Adipocyte (in vitro differentiated cells): Measurements from ENCODE around the gene TMED9.

Experiments used
- DNase-seq: peaks from one replicate; pipeline ENCODE4 v3.0.0-alpha.2; 2015; ENCODE audit warnings: low read depth
- H3K27me3 ChIP-seq: replicated peaks from 2 replicates; pipeline ENCODE4 v1.7.0; 2013; ENCODE audit warnings: mild to moderate bottlenecking, low read length, moderate library complexity; ENCODE audit not compliant: control insufficient read depth, insufficient read depth
- H3K36me3 ChIP-seq: 2 replicates; pipeline ENCODE4 v1.7.0; 2013; ENCODE audit warnings: low read length, mild to moderate bottlenecking, moderate library complexity; ENCODE audit not compliant: control insufficient read depth, insufficient read depth, severe bottlenecking
- H3K4me1 ChIP-seq: 2 replicates; pipeline ENCODE4 v1.7.0; 2013; ENCODE audit warnings: mild to moderate bottlenecking, low read length, moderate library complexity; ENCODE audit not compliant: control insufficient read depth, insufficient read depth
- H3K4me3 ChIP-seq: 2 replicates; pipeline ENCODE4 v1.7.0; 2013; ENCODE audit warnings: mild to moderate bottlenecking, low read length, moderate library complexity
- H3K9ac ChIP-seq: 2 replicates; pipeline ENCODE4 v1.7.0; 2013; ENCODE audit warnings: mild to moderate bottlenecking, low read length, moderate library complexity
- H3K9me3 ChIP-seq: 2 replicates; pipeline ENCODE4 v1.7.0; 2013; ENCODE audit warnings: mild to moderate bottlenecking, low read length, moderate library complexity; ENCODE audit not compliant: control insufficient read depth

TMED9 gene

GRCh38 chr5:177590406-177590805 lies 1.6 kb upstream of the TMED9 start:
- no peak overlapping the region for H3K9ac ChIP-seq
- H3K4me3 ChIP-seq: no peak overlapping the region
- H3K9me3 ChIP-seq: no peaks in the 10 kb centered on the region
- DNase-seq: no peak
- peaks cover 14% of the 10 kb centered on the region for H3K4me1 ChIP-seq
- peaks cover 30% of the 10 kb centered on the region for H3K27me3 ChIP-seq
- peaks cover 22% of the 10 kb centered on the region for H3K36me3 ChIP-seq

GRCh38 chr5:177591690-177592009 lies 353 bp upstream of the TMED9 start:
- Histone ChIP-seq H3K4me3 (peak overlapping the region; percentile 97), H3K4me1 (peaks cover 14% of the 10 kb centered on the region), H3K9me3 (no peaks in the 10 kb centered on the region), H3K36me3 (peaks cover 35% of the 10 kb centered on the region), H3K9ac (peak overlapping the region; percentile 96), H3K27me3 (peaks cover 26% of the 10 kb centered on the region)
- no peak for DNase-seq

GRCh38 chr5:177592905-177593304 lies 902 bp downstream of the TMED9 start:
- peaks cover 24% of the 10 kb centered on the region for H3K27me3 ChIP-seq
- H3K9ac ChIP-seq: peak overlapping the region; percentile 96
- peak overlapping the region; percentile 97 for H3K4me3 ChIP-seq
- H3K4me1 ChIP-seq: peaks cover 14% of the 10 kb centered on the region
- H3K9me3 ChIP-seq: no peaks in the 10 kb centered on the region
- DNase-seq: no peak
- H3K36me3 ChIP-seq: peaks cover 37% of the 10 kb centered on the region

- DNase-seq: no peak
- peak overlapping the region; percentile 96 for H3K9ac ChIP-seq
Observed at GRCh38 chr5:177593511-177593910, 1.5 kb downstream of the TMED9 start.

GRCh38 chr5:177594071-177594470 lies 2.1 kb downstream of the TMED9 start:
- Histone ChIP-seq H3K9me3 (no peaks in the 10 kb centered on the region), H3K4me3 (peak overlapping the region; percentile 97), H3K4me1 (peaks cover 14% of the 10 kb centered on the region), H3K36me3 (peaks cover 37% of the 10 kb centered on the region), H3K27me3 (peaks cover 15% of the 10 kb centered on the region), H3K9ac (peak overlapping the region; percentile 96)
- DNase-seq: no peak

More at GRCh38 chr5:177593511-177593910, 1.5 kb downstream of the TMED9 start:
- no peaks in the 10 kb centered on the region for H3K9me3 ChIP-seq
- peak overlapping the region; percentile 97 for H3K4me3 ChIP-seq
- peaks cover 18% of the 10 kb centered on the region for H3K27me3 ChIP-seq
- peaks cover 37% of the 10 kb centered on the region for H3K36me3 ChIP-seq
- peaks cover 14% of the 10 kb centered on the region for H3K4me1 ChIP-seq

GRCh38 chr5:177595026-177595585 lies 3.1 kb downstream of the TMED9 start:
- Histone ChIP-seq H3K36me3 (peaks cover 37% of the 10 kb centered on the region), H3K4me1 (peaks cover 14% of the 10 kb centered on the region), H3K9ac (no peak overlapping the region), H3K27me3 (peaks cover 7% of the 10 kb centered on the region), H3K4me3 (no peak overlapping the region), H3K9me3 (no peaks in the 10 kb centered on the region)
- no peak for DNase-seq

GRCh38 chr5:177595991-177596774 lies 4.2 kb downstream of the TMED9 start:
- Histone ChIP-seq H3K27me3 (no peaks in the 10 kb centered on the region), H3K9ac (no peak overlapping the region), H3K9me3 (no peaks in the 10 kb centered on the region), H3K4me1 (peaks cover 20% of the 10 kb centered on the region), H3K4me3 (no peak overlapping the region), H3K36me3 (peaks cover 37% of the 10 kb centered on the region)
- DNase-seq: no peak

GRCh38 chr5:177596775-177597238 lies 4.8 kb downstream of the TMED9 start:
- DNase-seq: no peak
- Histone ChIP-seq H3K4me3 (no peak overlapping the region), H3K27me3 (no peaks in the 10 kb centered on the region), H3K36me3 (peaks cover 37% of the 10 kb centered on the region), H3K9ac (no peak overlapping the region), H3K4me1 (peaks cover 22% of the 10 kb centered on the region), H3K9me3 (no peaks in the 10 kb centered on the region)

GRCh38 chr5:177598477-177598876 lies 6.5 kb downstream of the TMED9 start:
- H3K4me1 ChIP-seq: peaks cover 26% of the 10 kb centered on the region
- no peak overlapping the region for H3K4me3 ChIP-seq
- H3K36me3 ChIP-seq: peaks cover 34% of the 10 kb centered on the region
- no peaks in the 10 kb centered on the region for H3K27me3 ChIP-seq
- H3K9ac ChIP-seq: no peak overlapping the region
- DNase-seq: no peak
- H3K9me3 ChIP-seq: no peaks in the 10 kb centered on the region

GRCh38 chr5:177599731-177600507 lies 7.9 kb downstream of the TMED9 start, which contains the start of gene B4GALT7:
B4GALT7 (plus strand) TSS chr5:177600132; CDS start chr5:177600211, 79 bp downstream.
- H3K27me3 ChIP-seq: no peaks in the 10 kb centered on the region
- peak within 1 kb of the TSS; percentile 87 for H3K4me3 ChIP-seq
- H3K9ac ChIP-seq: peak within 1 kb of the TSS; percentile 96
- no peaks in the 10 kb centered on the region for H3K9me3 ChIP-seq
- peaks cover 20% of the 10 kb centered on the region for H3K36me3 ChIP-seq
- peak; percentile 95 for DNase-seq
- peaks cover 21% of the 10 kb centered on the region for H3K4me1 ChIP-seq

GRCh38 chr5:177600508-177601018 lies 8.6 kb downstream of the TMED9 start:
- Histone ChIP-seq H3K36me3 (peaks cover 19% of the 10 kb centered on the region), H3K9ac (peak overlapping the region; percentile 96), H3K9me3 (no peaks in the 10 kb centered on the region), H3K27me3 (no peaks in the 10 kb centered on the region), H3K4me3 (peak overlapping the region; percentile 87), H3K4me1 (peaks cover 21% of the 10 kb centered on the region)
- DNase-seq: peak; percentile 53
